Body of pancreas (tissue), 4 donors: Measurements from ENCODE around the gene RBMS3. TPM values are rescaled to one million over a fixed set of nuclear protein-coding genes. Genes with fewer than 3 reads are reported as not detected.
"Not testable (repeated sequence)": the region's sequence is repeated elsewhere in the genome, so short reads cannot be mapped to it uniquely, and the experiment has no call there.

Experiments
- ATAC-seq: fragments of 150-250 bp; one replicate; pipeline ENCODE4 v1.9.1; 2016
- DNase-seq, 4 donors: peaks; one replicate each; pipeline ENCODE4 v3.0.0-alpha.2; 2019
- H3K27ac ChIP-seq, 4 donors: fragments of 200-600 bp; sonication (generic); 1 replicate in 3 of 4; 2 replicates in 1 of 4; pipeline versions ENCODE4 v1.5.1 to v1.6.1; 2016 to 2019; ENCODE audit warnings: mild to moderate bottlenecking in 1 of 4, mixed read lengths in 1 of 4, moderate library complexity in 1 of 4
- H3K27me3 ChIP-seq, 2 donors: fragments of 200-600 bp; sonication (generic); one replicate each; pipeline ENCODE4 v1.6.0; 2016; ENCODE audit warnings: mild to moderate bottlenecking in 1 of 2
- H3K36me3 ChIP-seq, 2 donors: fragments of 200-600 bp; sonication (generic); replicated peaks in 1 of 2; 2 replicates each; pipeline ENCODE4 v1.5.1; 2016; ENCODE audit warnings: low read depth in 2 of 2; ENCODE audit not compliant: insufficient read depth in 1 of 2
- H3K4me1 ChIP-seq: fragments of 200-600 bp; sonication (generic); one replicate; pipeline ENCODE4 v1.6.0; 2016
- H3K4me3 ChIP-seq, 2 donors: fragments of 200-600 bp; sonication (generic); 1 replicate in 1 of 2; 2 replicates in 1 of 2; pipeline ENCODE4 v1.5.1; 2016 to 2019
- H3K9me3 ChIP-seq, 3 donors: fragments of 200-600 bp; sonication (generic); 1 replicate in 2 of 3; 2 replicates in 1 of 3; pipeline ENCODE4 v1.5.1; 2016
- CTCF ChIP-seq, 7 experiments: fragments of 450-650 bp in 4 of 7; fragments of 200-600 bp in 3 of 7; sonication (generic) in 3 of 7; IDR thresholded peaks; one replicate each; pipeline ENCODE4 v1.5.1; 2016 to 2019; ENCODE audit warnings: antibody characterized with exemption in 7 of 7
- POLR2A ChIP-seq, 3 donors: fragments of 450-650 bp; IDR thresholded peaks; one replicate each; pipeline ENCODE4 v1.6.1; 2016; ENCODE audit warnings: antibody characterized with exemption in 3 of 3, mild to moderate bottlenecking in 2 of 3
- WGBS, 2 donors: methylation state at CpG; one replicate each; pipeline ENCODE4 v1.1.5; 2017; 5-methylcytosine and 5-hydroxymethylcytosine counted together
- intact Hi-C: fragments of 100-400 bp; cut with DNase I; formaldehyde crosslinking; loops from one replicate; pipeline ENCODE4 v1.15.1; 2023
- total RNA-seq, 2 donors: library from RNA; depleted of rRNA; stranded (reverse); fragments of >200 nt; gene quantifications; one replicate each; pipeline ENCODE4 v1.1.0, GENCODE V29; 2016

RBMS3 gene
- total RNA-seq, 2 donors from 2014 or later, result 17.4 to 29.7 TPM

- H3K4me3 ChIP-seq, result no peak overlapping the region
- ATAC-seq (no peak), DNase-seq (no peak)
- intact Hi-C loops, result no loop called here
- no peaks in the 10 kb centered on the region for H3K4me1 ChIP-seq
- TF ChIP-seq CTCF (IDR thresholded peaks at IDR 0.05), result no peak
- TF ChIP-seq POLR2A (IDR thresholded peaks at IDR 0.05), result no peak
- 37 to 44% methylated on average over 3 of the region's 3 CpGs for WGBS, 2 donors
- no peak overlapping the region for H3K27ac ChIP-seq
- no peaks in the 10 kb centered on the region for H3K36me3 ChIP-seq
- no peaks in the 10 kb centered on the region for H3K27me3 ChIP-seq
- H3K9me3 ChIP-seq, result no peaks in the 10 kb centered on the region
Measured at GRCh38 chr3:29665688-29666087, 384.8 kb downstream of the RBMS3 start.

- 51 to 60% methylated on average over 2 of the region's 2 CpGs for WGBS, 2 donors
- DNase-seq (no peak), ATAC-seq (no peak)
- Histone ChIP-seq H3K36me3 (no peaks in the 10 kb centered on the region), H3K4me3 (no peak overlapping the region), H3K27me3 (no peaks in the 10 kb centered on the region), H3K27ac (no peak overlapping the region), H3K9me3 (no peaks in the 10 kb centered on the region), H3K4me1 (no peaks in the 10 kb centered on the region)
- no peak for TF ChIP-seq POLR2A (IDR thresholded peaks at IDR 0.05)
- no peak for TF ChIP-seq CTCF (IDR thresholded peaks at IDR 0.05)
- intact Hi-C loops, result no loop called here
Measured at GRCh38 chr3:29668233-29668632, 387.4 kb downstream of the RBMS3 start.

- Histone ChIP-seq H3K27me3 (no peaks in the 10 kb centered on the region), H3K4me1 (no peaks in the 10 kb centered on the region), H3K4me3 (no peak overlapping the region), H3K36me3 (no peaks in the 10 kb centered on the region), H3K27ac (peak overlapping the region in 1 of 4 donors; percentile 37), H3K9me3 (no peaks in the 10 kb centered on the region)
- DNase-seq, result no peak
- ATAC-seq, result no peak
- 58 to 68% methylated on average over 2 of the region's 2 CpGs for WGBS, 2 donors
- intact Hi-C loops, result no loop called here
- TF ChIP-seq CTCF (IDR thresholded peaks at IDR 0.05) (no peak), POLR2A (IDR thresholded peaks at IDR 0.05) (no peak)
Measured at GRCh38 chr3:29668728-29669127, 387.9 kb downstream of the RBMS3 start.

GRCh38 chr3:29670476-29670875, 389.6 kb downstream of the RBMS3 start:
- H3K4me1 ChIP-seq, H3K9me3 ChIP-seq, H3K36me3 ChIP-seq, H3K4me3 ChIP-seq, H3K27me3 ChIP-seq, intact Hi-C loops, DNase-seq, ATAC-seq, H3K27ac ChIP-seq: not testable (repeated sequence)
- 68 to 70% methylated on average over 7 of the region's 7 CpGs for WGBS, 2 donors

- WGBS, 2 donors, result 83 to 84% methylated on average over 1 of the region's 1 CpG
- DNase-seq, result no peak
- Histone ChIP-seq H3K4me1 (no peaks in the 10 kb centered on the region), H3K36me3 (no peaks in the 10 kb centered on the region), H3K9me3 (no peaks in the 10 kb centered on the region), H3K27me3 (no peaks in the 10 kb centered on the region), H3K27ac (no peak overlapping the region), H3K4me3 (no peak overlapping the region)
- intact Hi-C loops, result no loop called here
- ATAC-seq, result no peak
- TF ChIP-seq POLR2A (IDR thresholded peaks at IDR 0.05) (no peak), CTCF (IDR thresholded peaks at IDR 0.05) (no peak)
Measured at GRCh38 chr3:29677421-29677820, 396.6 kb downstream of the RBMS3 start.
